ENCODE measurements around the gene DYNLT1. TPM values are rescaled to one million over a fixed set of nuclear protein-coding genes. Genes with fewer than 3 reads are reported as not detected.

Gene DYNLT1
- total and polyA plus RNA-seq, 2 of the 13 experiments (the other 11 are each of a cell fraction or from before 2014, with no cell fraction given), result 108 to 171 TPM

GRCh38 chr6:158663625-158664165, 19.2 kb upstream of the DYNLT1 start:
- H3K27me3 ChIP-seq (ENCODE audit: control insufficient read depth in 1 of 2, insufficient read depth in 2 of 2, low read length in 2 of 2), result peaks cover 20 to 69% of the 10 kb centered on the region in 2 experiments; a peak in 4 of 5 replicates
- H3K27ac ChIP-seq (ENCODE audit: extremely low read length, insufficient read depth, low read length), result no peak overlapping the region
- in situ Hi-C loops (cut with HindIII; ENCODE audit: extremely low pct_ligation_motif_present, low pct_unique_long_range_greater_than_20kb), result no loop called here
- H4K20me1 ChIP-seq (ENCODE audit: insufficient read depth, low read length), result no peaks in the 10 kb centered on the region
- no peak overlapping the region for H3K9ac ChIP-seq (ENCODE audit: insufficient read depth, low read depth, low read length)
- no peak for FAIRE-seq
- H2AFZ ChIP-seq (ENCODE audit: low read length), result no peak overlapping the region
- no peaks in the 10 kb centered on the region; the same call in 1 of the 2 replicates for H3K4me1 ChIP-seq (ENCODE audit: insufficient read depth, low read length)
- no peak for DNase-seq (ENCODE audit: low spot score)
- H3K36me3 ChIP-seq (replicated peaks in 1 of 2; ENCODE audit: control insufficient read depth in 1 of 2, insufficient read depth in 2 of 2, low read length in 2 of 2), result no peaks in the 10 kb centered on the region
- ChIA-PET CTCF (ENCODE audit: low intra/inter-chr PET ratio, low total read pairs) (no interaction called here), POLR2A (interaction anchor here (0.9 kb wide), 1 partner anchor 19 kb away, joined by 3 read pairs; the partner anchor contains the start of gene DYNLT1)
- no peaks in the 10 kb centered on the region for H3K79me2 ChIP-seq (ENCODE audit: insufficient read depth, low read length)
- BruUV-seq (replicated peaks), result no TSS peak
- TF ChIP-seq HMG20A (CRISPR knock-in tag; IDR thresholded peaks at IDR 0.05; ENCODE audit: borderline replicate concordance) (no peak), PPARG (CRISPR knock-in tag; conservative IDR thresholded peaks at IDR 0.05) (no peak), PAWR (CRISPR knock-in tag; IDR thresholded peaks at IDR 0.05; ENCODE audit: borderline replicate concordance) (no peak), GLI4 (CRISPR knock-in tag; IDR thresholded peaks at IDR 0.05; ENCODE audit: borderline replicate concordance) (no peak), NR2F6 (IDR thresholded peaks at IDR 0.05) (no peak), NR2F6 (CRISPR knock-in tag; IDR thresholded peaks at IDR 0.05) (no peak), ZNF441 (CRISPR knock-in tag; IDR thresholded peaks at IDR 0.05; ENCODE audit: borderline replicate concordance) (no peak), KDM5B (CRISPR knock-in tag; IDR thresholded peaks at IDR 0.05; ENCODE audit: borderline replicate concordance) (no peak)
- WGBS (ENCODE audit: low lambda C conversion rate), result 29% methylated on average over 11 of the region's 11 CpGs
- no peak overlapping the region for H3K4me2 ChIP-seq (ENCODE audit: low read depth, low read length)
- no peaks in the 10 kb centered on the region for H3K9me3 ChIP-seq (ENCODE audit: low read length)
- intact Hi-C loops (cut with micrococcal nuclease; ENCODE audit: unreplicated experiment), result no loop called here
- no peak overlapping the region for H3K4me3 ChIP-seq (replicated peaks in 1 of 3; ENCODE audit: insufficient read depth in 1 of 3, low read depth in 2 of 3, low read length in 3 of 3)
- ATAC-seq, result no peak

DNA sequence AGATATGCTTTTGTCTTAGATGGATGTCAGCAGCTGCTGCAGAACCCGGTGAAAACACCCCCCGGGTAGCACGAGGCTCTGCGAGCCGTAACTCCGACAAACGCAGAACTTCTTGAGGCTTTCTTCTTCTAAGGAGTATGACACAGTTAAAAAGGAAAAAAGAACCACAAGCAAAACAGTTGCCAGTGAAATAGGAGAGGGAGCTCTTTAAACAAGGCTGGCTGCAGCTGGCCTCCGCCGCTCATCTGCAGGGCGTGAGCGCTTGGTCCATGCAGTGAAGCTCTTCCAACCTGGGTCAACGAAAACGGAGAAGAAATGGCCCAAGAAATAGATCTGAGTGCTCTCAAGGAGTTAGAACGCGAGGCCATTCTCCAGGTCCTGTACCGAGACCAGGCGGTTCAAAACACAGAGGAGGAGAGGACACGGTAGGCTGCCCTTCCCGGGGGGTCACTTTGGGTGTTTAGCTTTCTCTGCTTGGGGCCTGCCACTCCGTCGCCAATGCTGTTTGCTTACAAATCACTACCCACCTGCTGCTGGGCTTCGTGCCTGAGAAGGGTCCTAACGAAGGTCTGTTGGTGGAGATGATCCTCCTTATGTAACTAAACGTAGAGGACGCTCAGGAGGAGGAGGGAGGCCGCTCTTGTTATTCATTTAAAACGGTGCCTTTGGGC, 18.5 kb upstream of the DYNLT1 start:
- ChIA-PET CTCF (ENCODE audit: low intra/inter-chr PET ratio, low total read pairs) (no interaction called here), POLR2A (no interaction called here)
- ATAC-seq (no peak), DNase-seq (ENCODE audit: low spot score) (no peak), FAIRE-seq (no peak)
- Histone ChIP-seq H3K9me3 (ENCODE audit: low read length) (no peaks in the 10 kb centered on the region), H3K4me3 (replicated peaks in 1 of 3; ENCODE audit: insufficient read depth in 1 of 3, low read depth in 2 of 3, low read length in 3 of 3) (no peak overlapping the region), H3K27ac (ENCODE audit: extremely low read length, insufficient read depth, low read length) (no peak overlapping the region), H3K27me3 (ENCODE audit: control insufficient read depth in 1 of 2, insufficient read depth in 2 of 2, low read length in 2 of 2) (peaks cover 16 to 65% of the 10 kb centered on the region in 2 experiments; a peak in 4 of 5 replicates), H4K20me1 (ENCODE audit: insufficient read depth, low read length) (no peaks in the 10 kb centered on the region), H2AFZ (ENCODE audit: low read length) (no peak overlapping the region), H3K79me2 (ENCODE audit: insufficient read depth, low read length) (no peaks in the 10 kb centered on the region), H3K4me1 (ENCODE audit: insufficient read depth, low read length) (no peaks in the 10 kb centered on the region; the same call in 1 of the 2 replicates), H3K9ac (ENCODE audit: insufficient read depth, low read depth, low read length) (no peak overlapping the region), H3K36me3 (replicated peaks in 1 of 2; ENCODE audit: control insufficient read depth in 1 of 2, insufficient read depth in 2 of 2, low read length in 2 of 2) (no peaks in the 10 kb centered on the region), H3K4me2 (ENCODE audit: low read depth, low read length) (no peak overlapping the region)
- in situ Hi-C loops (cut with HindIII; ENCODE audit: extremely low pct_ligation_motif_present, low pct_unique_long_range_greater_than_20kb) (no loop called here), intact Hi-C loops (cut with micrococcal nuclease; ENCODE audit: unreplicated experiment) (no loop called here)
- 53% methylated on average over 25 of the region's 27 CpGs for WGBS (ENCODE audit: low lambda C conversion rate)
- TF ChIP-seq ZNF577 (CRISPR knock-in tag; IDR thresholded peaks at IDR 0.05; ENCODE audit: borderline replicate concordance, low read depth), result no peak
- TF ChIP-seq ZSCAN30 (CRISPR knock-in tag; IDR thresholded peaks at IDR 0.05), result no peak
- TF ChIP-seq STAT5B (CRISPR knock-in tag; IDR thresholded peaks at IDR 0.05), result no peak
- TF ChIP-seq, protein P1, sequence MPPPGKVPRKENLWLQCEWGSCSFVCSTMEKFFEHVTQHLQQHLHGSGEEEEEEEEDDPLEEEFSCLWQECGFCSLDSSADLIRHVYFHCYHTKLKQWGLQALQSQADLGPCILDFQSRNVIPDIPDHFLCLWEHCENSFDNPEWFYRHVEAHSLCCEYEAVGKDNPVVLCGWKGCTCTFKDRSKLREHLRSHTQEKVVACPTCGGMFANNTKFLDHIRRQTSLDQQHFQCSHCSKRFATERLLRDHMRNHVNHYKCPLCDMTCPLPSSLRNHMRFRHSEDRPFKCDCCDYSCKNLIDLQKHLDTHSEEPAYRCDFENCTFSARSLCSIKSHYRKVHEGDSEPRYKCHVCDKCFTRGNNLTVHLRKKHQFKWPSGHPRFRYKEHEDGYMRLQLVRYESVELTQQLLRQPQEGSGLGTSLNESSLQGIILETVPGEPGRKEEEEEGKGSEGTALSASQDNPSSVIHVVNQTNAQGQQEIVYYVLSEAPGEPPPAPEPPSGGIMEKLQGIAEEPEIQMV (CRISPR knock-in tag; IDR thresholded peaks at IDR 0.05; ENCODE audit: low read depth), result no peak
- TF ChIP-seq FOXJ3 (CRISPR knock-in tag; IDR thresholded peaks at IDR 0.05; ENCODE audit: borderline replicate concordance), result no peak
- no TSS peak for BruUV-seq (replicated peaks)
